ENCODE data around the gene GATD1.

GRCh38 chr11:792535-792821, 15.2 kb upstream of the GATD1 start:
- no peak for TF ChIP-seq CTCF (conservative IDR thresholded peaks at IDR 0.05; ENCODE audit: low read length)
- no peak for TF ChIP-seq EZH2phosphoT487 (IDR thresholded peaks at IDR 0.05; ENCODE audit: borderline replicate concordance, low read depth, low read length)
